ENCODE measurements around the gene LRRC34. TPM values are rescaled to one million over a fixed set of nuclear protein-coding genes. Genes with fewer than 3 reads are reported as not detected.

LRRC34 gene
- total and polyA plus RNA-seq, 9 of the 15 experiments (the other 6 are each of a cell fraction or from before 2014, with no cell fraction given): 0.17 to 0.30 TPM; not detected in 7

DNA sequence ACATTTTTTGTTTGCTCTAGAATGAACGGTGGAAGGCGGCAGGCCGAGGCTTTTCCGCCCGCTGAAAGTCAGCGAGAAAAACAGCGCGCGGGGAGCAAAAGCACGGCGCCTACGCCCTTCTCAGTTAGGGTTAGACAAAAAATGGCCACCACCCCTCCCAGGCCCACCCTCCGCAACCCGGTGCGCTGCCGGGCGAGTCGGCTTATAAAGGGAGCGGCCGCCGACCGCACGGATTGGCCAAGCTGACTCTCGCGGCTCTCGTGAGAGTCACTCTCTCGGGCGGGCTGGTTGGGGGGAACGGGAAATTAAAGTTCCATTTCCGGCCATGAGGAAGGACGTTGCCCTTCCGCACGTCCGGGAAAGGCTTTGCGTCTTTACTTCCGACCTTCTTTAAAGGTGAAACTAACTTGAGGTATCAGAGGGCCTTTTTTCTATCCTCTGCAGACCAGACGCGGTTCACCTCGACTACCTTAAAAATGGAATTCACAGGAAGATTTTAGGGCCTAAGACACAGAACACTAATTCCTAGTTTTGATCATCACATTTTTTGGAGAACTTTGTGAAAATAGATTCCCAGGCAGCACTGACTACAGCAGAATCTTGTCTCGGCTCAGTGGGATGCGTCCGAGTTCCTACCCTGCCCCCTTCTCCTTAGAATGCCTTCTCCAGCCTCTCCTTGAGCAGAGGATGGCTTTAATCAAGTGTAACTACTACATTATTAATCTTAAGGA is 47.7 kb downstream of the LRRC34 start, which contains the start of gene TERC (continued):
- TF ChIP-seq, protein P1, sequence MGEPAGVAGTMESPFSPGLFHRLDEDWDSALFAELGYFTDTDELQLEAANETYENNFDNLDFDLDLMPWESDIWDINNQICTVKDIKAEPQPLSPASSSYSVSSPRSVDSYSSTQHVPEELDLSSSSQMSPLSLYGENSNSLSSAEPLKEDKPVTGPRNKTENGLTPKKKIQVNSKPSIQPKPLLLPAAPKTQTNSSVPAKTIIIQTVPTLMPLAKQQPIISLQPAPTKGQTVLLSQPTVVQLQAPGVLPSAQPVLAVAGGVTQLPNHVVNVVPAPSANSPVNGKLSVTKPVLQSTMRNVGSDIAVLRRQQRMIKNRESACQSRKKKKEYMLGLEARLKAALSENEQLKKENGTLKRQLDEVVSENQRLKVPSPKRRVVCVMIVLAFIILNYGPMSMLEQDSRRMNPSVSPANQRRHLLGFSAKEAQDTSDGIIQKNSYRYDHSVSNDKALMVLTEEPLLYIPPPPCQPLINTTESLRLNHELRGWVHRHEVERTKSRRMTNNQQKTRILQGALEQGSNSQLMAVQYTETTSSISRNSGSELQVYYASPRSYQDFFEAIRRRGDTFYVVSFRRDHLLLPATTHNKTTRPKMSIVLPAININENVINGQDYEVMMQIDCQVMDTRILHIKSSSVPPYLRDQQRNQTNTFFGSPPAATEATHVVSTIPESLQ (CRISPR knock-in tag; IDR thresholded peaks at IDR 0.05): no peak
- TF ChIP-seq NCOA4 (IDR thresholded peaks at IDR 0.05; ENCODE audit: partially characterized antibody): no peak
- no peak for TF ChIP-seq TARDBP (IDR thresholded peaks at IDR 0.05)
- no peak for TF ChIP-seq FOXK2 (conservative IDR thresholded peaks at IDR 0.05 in 1 of 2, IDR thresholded peaks at IDR 0.05 in 1 of 2; ENCODE audit: low read depth in 2 of 2)
- TF ChIP-seq ZNF174 (CRISPR knock-in tag; IDR thresholded peaks at IDR 0.05): no peak
- TF ChIP-seq ZNF224 (CRISPR knock-in tag; IDR thresholded peaks at IDR 0.05): no peak
- TF ChIP-seq SMAD3 (CRISPR knock-in tag; conservative IDR thresholded peaks at IDR 0.05): no peak
- TF ChIP-seq HDGF (IDR thresholded peaks at IDR 0.05): no peak
- TF ChIP-seq SMAD2 (IDR thresholded peaks at IDR 0.05; ENCODE audit: low read depth, low read length): no peak
- TF ChIP-seq CREB3L1 (IDR thresholded peaks at IDR 0.05; ENCODE audit: borderline replicate concordance, low read depth): peak; percentile 52; the same call in 1 of the 2 replicates
- no peak for TF ChIP-seq ZNF398 (CRISPR knock-in tag; IDR thresholded peaks at IDR 0.05)
- TF ChIP-seq HEY1 (CRISPR knock-in tag; IDR thresholded peaks at IDR 0.05; ENCODE audit: borderline replicate concordance): peak; percentile 66; the same call in 1 of the 2 replicates
- no peak for TF ChIP-seq EWSR1 (IDR thresholded peaks at IDR 0.05; ENCODE audit: borderline replicate concordance, low read depth, partially characterized antibody)
- TF ChIP-seq IRF2 (CRISPR knock-in tag; IDR thresholded peaks at IDR 0.05): no peak
- no peak for TF ChIP-seq XRCC4 (IDR thresholded peaks at IDR 0.05; ENCODE audit: extremely low read depth, insufficient read depth, insufficient read length)
- TF ChIP-seq E2F5 (CRISPR knock-in tag; IDR thresholded peaks at IDR 0.05): no peak
- peak; percentile 60 for TF ChIP-seq PRPF4 (IDR thresholded peaks at IDR 0.05; ENCODE audit: insufficient read depth, low read depth, low read length, poor library complexity, severe bottlenecking)
- peak; percentile 83; the same call in 1 of the 2 replicates for TF ChIP-seq ERF (CRISPR knock-in tag; IDR thresholded peaks at IDR 0.05)
- TF ChIP-seq ZNF217 (CRISPR knock-in tag; IDR thresholded peaks at IDR 0.05): no peak
- no peak for TF ChIP-seq ZNF23 (CRISPR knock-in tag; IDR thresholded peaks at IDR 0.05)
- TF ChIP-seq CCNT2 (IDR thresholded peaks at IDR 0.05; ENCODE audit: borderline replicate concordance, extremely low read depth, insufficient read length, low read depth, low read length): no peak
- no peak for TF ChIP-seq GTF2E2 (tag; IDR thresholded peaks at IDR 0.05)
- no peak for TF ChIP-seq HLTF (IDR thresholded peaks at IDR 0.05)
- TF ChIP-seq MCM7 (IDR thresholded peaks at IDR 0.05): no peak
